ENCODE measurements around the gene TOB1.
"Not testable (repeated sequence)": the region's sequence is repeated elsewhere in the genome, so short reads cannot be mapped to it uniquely, and the experiment has no call there.

TOB1 gene

GRCh38 chr17:50861822-50862528 lies 4.2 kb downstream of the TOB1 start:
- H3K4me3 ChIP-seq (ENCODE audit: low read depth, low read length): no peak overlapping the region
- DNase-seq (ENCODE audit: low read depth): no peak
- TF ChIP-seq CTCF (conservative IDR thresholded peaks at IDR 0.05; ENCODE audit: low read depth, low read length): no peak

GRCh38 chr17:50861334-50861676 lies 4.8 kb downstream of the TOB1 start:
- no peak overlapping the region for H3K4me3 ChIP-seq (ENCODE audit: low read depth, low read length)
- DNase-seq (ENCODE audit: low read depth): no peak
- TF ChIP-seq CTCF (conservative IDR thresholded peaks at IDR 0.05; ENCODE audit: low read depth, low read length): no peak

- not testable (repeated sequence) for DNase-seq (ENCODE audit: low read depth); H3K4me3 ChIP-seq (ENCODE audit: low read depth, low read length)
These were observed 6.4 kb downstream of the TOB1 start for GRCh38 chr17:50859727-50860126.

- TF ChIP-seq CTCF (conservative IDR thresholded peaks at IDR 0.05; ENCODE audit: low read depth, low read length): no peak
- DNase-seq (ENCODE audit: low read depth): no peak
- H3K4me3 ChIP-seq (ENCODE audit: low read depth, low read length): no peak overlapping the region
These were observed 7.5 kb downstream of the TOB1 start for GRCh38 chr17:50858486-50859225.

- no peak overlapping the region for H3K4me3 ChIP-seq (ENCODE audit: low read depth, low read length)
- no peak for TF ChIP-seq CTCF (conservative IDR thresholded peaks at IDR 0.05; ENCODE audit: low read depth, low read length)
- DNase-seq (ENCODE audit: low read depth): no peak
These were observed 9.7 kb downstream of the TOB1 start for GRCh38 chr17:50856431-50856830.

GRCh38 chr17:50855708-50856330 lies 10.3 kb downstream of the TOB1 start:
- TF ChIP-seq CTCF (conservative IDR thresholded peaks at IDR 0.05; ENCODE audit: low read depth, low read length): no peak
- no peak overlapping the region for H3K4me3 ChIP-seq (ENCODE audit: low read depth, low read length)
- DNase-seq (ENCODE audit: low read depth): no peak

- no peak for DNase-seq (ENCODE audit: low read depth)
- no peak overlapping the region for H3K4me3 ChIP-seq (ENCODE audit: low read depth, low read length)
- TF ChIP-seq CTCF (conservative IDR thresholded peaks at IDR 0.05; ENCODE audit: low read depth, low read length): no peak
These were observed 12.4 kb downstream of the TOB1 start for GRCh38 chr17:50853781-50854180.
